Right lobe of liver (tissue), 6 donors: Measurements from ENCODE around the gene ATP5PD. TPM values are rescaled to one million over a fixed set of nuclear protein-coding genes. Genes with fewer than 3 reads are reported as not detected.
"Not testable (repeated sequence)": the region's sequence is repeated elsewhere in the genome, so short reads cannot be mapped to it uniquely, and the experiment has no call there.

Source experiments
- ATAC-seq, 4 donors: fragments of 200-7000 bp; cut with Tn5 transposase; one replicate each; pipeline ENCODE4 v1.9.1; 2020; ENCODE audit warnings: mild to moderate bottlenecking in 4 of 4, moderate library complexity in 4 of 4
- DNase-seq, 3 donors: peaks; one replicate each; pipeline ENCODE4 v3.0.0-alpha.2; 2020
- H3K27ac ChIP-seq, 3 donors: fragments of 200-600 bp; one replicate each; pipeline ENCODE4 v1.8.0; 2022
- H3K27me3 ChIP-seq, 2 donors: fragments of 200-600 bp; one replicate each; pipeline ENCODE4 v1.8.0; 2022
- H3K36me3 ChIP-seq, 4 donors: fragments of 200-600 bp; sonication (generic) in 1 of 4; one replicate each; pipeline versions ENCODE4 v1.5.1 to v1.8.0; 2017 to 2022; ENCODE audit warnings: control low read depth in 1 of 4
- H3K4me1 ChIP-seq, 4 donors: fragments of 200-600 bp; sonication (generic) in 1 of 4; one replicate each; pipeline versions ENCODE4 v1.5.1 to v1.8.0; 2017 to 2022; ENCODE audit warnings: control low read depth in 1 of 4
- H3K4me3 ChIP-seq, 3 donors: fragments of 200-600 bp; one replicate each; pipeline ENCODE4 v1.8.0; 2022
- H3K9me3 ChIP-seq, 4 donors: fragments of 200-600 bp; sonication (generic) in 1 of 4; one replicate each; pipeline versions ENCODE4 v1.5.1 to v1.8.0; 2017 to 2022; ENCODE audit warnings: control low read depth in 1 of 4
- POLR2A ChIP-seq: fragments of 450-650 bp; IDR thresholded peaks from one replicate; pipeline ENCODE4 v1.6.1; 2017; ENCODE audit warnings: antibody characterized with exemption, mild to moderate bottlenecking
- WGBS: methylation state at CpG from one replicate; pipeline ENCODE4 v1.1.6; 2018; ENCODE audit warnings: low coverage, low lambda C conversion rate; ENCODE audit not compliant: insufficient coverage; ENCODE audit errors: missing lambda C conversion rate; 5-methylcytosine and 5-hydroxymethylcytosine counted together
- intact Hi-C, 2 donors: fragments of 100-400 bp; cut with DNase I; formaldehyde crosslinking; loops; one replicate each; pipeline versions ENCODE4 v1.11.2 to v1.14.1; 2022
- total RNA-seq, 6 experiments: library from RNA; depleted of rRNA in 2 of 6; stranded (reverse); fragments of >200 nt in 2 of 6; fragmentation: NEBNext Ultra II Directional in 3 of 6; extraction: Animal tissue kit (Norgen Biotek cat#: 25700) in 3 of 6; gene quantifications; one replicate each; pipeline versions ENCODE4 v1.1.0 to v1.2.4, GENCODE V29; 2016 to 2023
- TF ChIP-seq, protein P1 (sequence below), 4 donors: fragments of 200-600 bp in 3 of 4; fragments of 450-650 bp in 1 of 4; IDR thresholded peaks; one replicate each; pipeline versions ENCODE4 v1.5.1 to v1.8.0; 2016 to 2022; ENCODE audit warnings: antibody characterized with exemption in 4 of 4, mild to moderate bottlenecking in 2 of 4
- donor health status: DM: no; HTN: yes; CAD: no.
- donor health status: DM: no; HTN: no; CAD: no.
- donor health status: DM: no; HTN: no; CAD: no.
- donor health status: DM: no; HTN: yes; CAD: no.
- donor health status: DM: no; HTN: yes; CAD: no.

The ATP5PD gene
- total RNA-seq, 6 experiments from 2014 or later: 145 to 262 (median 179) TPM

DNA sequence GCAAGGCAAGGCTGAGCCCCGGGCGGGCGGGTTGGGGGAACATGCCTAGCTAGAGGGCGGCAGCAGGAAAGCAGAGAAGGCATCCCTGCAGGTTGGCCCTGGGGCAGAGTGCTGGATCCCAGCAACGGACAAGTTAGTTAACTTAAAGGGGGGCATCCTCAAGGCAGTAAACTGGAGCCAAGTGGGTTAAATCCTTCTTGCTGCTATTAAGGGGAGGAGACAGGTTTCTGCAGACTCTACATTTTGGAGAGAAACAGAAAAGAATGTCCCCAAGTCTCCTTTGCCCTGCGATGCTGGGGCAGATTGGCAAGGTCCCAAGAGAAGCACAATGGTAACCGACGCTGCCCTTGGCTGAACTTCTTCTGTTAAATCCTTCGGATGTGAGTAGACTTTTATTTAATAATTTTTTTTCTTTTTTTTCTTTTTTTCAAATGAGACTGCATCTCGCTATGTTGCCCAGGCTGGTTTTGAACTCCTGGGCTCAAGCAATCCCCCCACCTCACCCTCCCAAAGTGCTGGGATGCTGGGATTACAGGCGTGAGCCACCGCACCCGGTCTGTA, 14.0 kb downstream of the ATP5PD start:
- peaks cover 0 to 16% (median 7%) of the 10 kb centered on the region in 4 donors for H3K4me1 ChIP-seq
- H3K9me3 ChIP-seq: no peaks in the 10 kb centered on the region
- no peaks in the 10 kb centered on the region for H3K27me3 ChIP-seq
- 21% methylated on average over 12 of the region's 13 CpGs for WGBS
- no peak for TF ChIP-seq POLR2A
- TF ChIP-seq, protein P1, sequence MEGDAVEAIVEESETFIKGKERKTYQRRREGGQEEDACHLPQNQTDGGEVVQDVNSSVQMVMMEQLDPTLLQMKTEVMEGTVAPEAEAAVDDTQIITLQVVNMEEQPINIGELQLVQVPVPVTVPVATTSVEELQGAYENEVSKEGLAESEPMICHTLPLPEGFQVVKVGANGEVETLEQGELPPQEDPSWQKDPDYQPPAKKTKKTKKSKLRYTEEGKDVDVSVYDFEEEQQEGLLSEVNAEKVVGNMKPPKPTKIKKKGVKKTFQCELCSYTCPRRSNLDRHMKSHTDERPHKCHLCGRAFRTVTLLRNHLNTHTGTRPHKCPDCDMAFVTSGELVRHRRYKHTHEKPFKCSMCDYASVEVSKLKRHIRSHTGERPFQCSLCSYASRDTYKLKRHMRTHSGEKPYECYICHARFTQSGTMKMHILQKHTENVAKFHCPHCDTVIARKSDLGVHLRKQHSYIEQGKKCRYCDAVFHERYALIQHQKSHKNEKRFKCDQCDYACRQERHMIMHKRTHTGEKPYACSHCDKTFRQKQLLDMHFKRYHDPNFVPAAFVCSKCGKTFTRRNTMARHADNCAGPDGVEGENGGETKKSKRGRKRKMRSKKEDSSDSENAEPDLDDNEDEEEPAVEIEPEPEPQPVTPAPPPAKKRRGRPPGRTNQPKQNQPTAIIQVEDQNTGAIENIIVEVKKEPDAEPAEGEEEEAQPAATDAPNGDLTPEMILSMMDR (IDR thresholded peaks at IDR 0.05): no peak
- H3K27ac ChIP-seq: no peak overlapping the region
- no peak overlapping the region for H3K4me3 ChIP-seq
- ATAC-seq (no peak), DNase-seq (peak in 1 of 3 donors; percentile 41)
- no peaks in the 10 kb centered on the region for H3K36me3 ChIP-seq
- intact Hi-C loops: no loop called here

DNA sequence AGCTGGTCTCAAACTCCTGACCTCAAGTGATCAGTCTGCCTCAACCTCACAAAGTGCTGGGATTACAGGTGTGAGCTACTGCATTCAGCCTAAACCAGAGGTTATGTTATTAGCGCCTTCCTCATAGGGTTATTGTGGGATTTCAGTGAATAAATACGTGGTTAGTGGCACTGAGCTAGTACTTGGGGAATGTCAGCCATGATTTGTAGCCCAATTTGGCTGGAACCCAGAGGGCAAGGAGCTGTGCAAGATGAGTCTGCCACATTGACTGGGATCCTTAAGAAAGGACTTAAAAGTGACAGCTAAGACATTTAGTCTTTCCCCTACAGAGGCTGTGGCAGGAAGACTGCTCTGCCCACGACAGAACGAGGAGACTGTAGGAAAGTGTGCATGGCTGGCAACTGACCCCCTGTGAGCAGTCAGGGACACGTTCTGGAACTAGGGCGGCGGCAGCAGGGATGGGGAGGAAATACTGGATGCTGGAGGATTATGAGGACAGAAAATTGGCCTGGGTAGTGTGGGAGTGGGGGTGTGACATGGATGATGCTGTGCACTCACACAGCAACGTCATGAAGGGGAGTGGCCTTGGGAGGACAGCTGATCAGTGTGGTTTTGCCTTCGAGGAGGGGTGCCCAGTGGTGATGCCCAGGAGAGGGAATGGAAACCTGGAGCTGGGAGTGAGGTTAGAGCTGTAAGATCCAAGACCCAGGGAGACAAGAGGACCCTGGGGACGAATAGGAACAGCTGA, 14.6 kb downstream of the ATP5PD start:
- WGBS: 30% methylated on average over 8 of the region's 10 CpGs
- no peaks in the 10 kb centered on the region for H3K36me3 ChIP-seq
- H3K4me1 ChIP-seq: peaks cover 0 to 16% (median 7%) of the 10 kb centered on the region in 4 donors
- intact Hi-C loops: no loop called here
- TF ChIP-seq, protein P1 (IDR thresholded peaks at IDR 0.05): no peak
- TF ChIP-seq POLR2A: no peak
- DNase-seq (peak; percentile 50 to 58 (median 56)), ATAC-seq (peak in 2 of 4 donors; percentile 1 to 2)
- H3K27ac ChIP-seq: no peak overlapping the region
- H3K4me3 ChIP-seq: no peak overlapping the region
- H3K27me3 ChIP-seq: no peaks in the 10 kb centered on the region
- no peaks in the 10 kb centered on the region for H3K9me3 ChIP-seq

DNA sequence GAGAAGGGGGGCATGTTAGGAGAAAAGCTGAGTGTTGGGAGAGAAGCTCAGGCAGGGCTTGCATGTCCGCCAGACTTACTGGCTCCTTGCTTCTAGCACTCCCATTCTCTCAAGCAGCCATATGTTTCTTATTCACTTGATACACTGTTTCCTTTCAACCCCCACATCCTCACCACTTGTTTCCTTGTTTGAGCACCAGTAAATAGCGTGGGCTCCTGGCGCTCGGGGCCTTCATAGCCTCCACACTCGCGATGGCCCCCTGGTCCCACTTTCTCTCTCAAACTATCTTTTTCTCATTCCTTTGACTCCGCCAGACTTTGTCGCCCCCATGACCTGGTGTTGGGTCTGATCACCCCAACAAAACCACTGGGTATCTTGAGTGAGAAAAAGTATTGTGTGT, 16.6 kb downstream of the ATP5PD start:
- no peaks in the 10 kb centered on the region for H3K9me3 ChIP-seq
- intact Hi-C loops: no loop called here
- H3K27me3 ChIP-seq: no peaks in the 10 kb centered on the region
- ATAC-seq (no peak), DNase-seq (no peak)
- WGBS: 78% methylated on average over 8 of the region's 8 CpGs
- TF ChIP-seq, protein P1 (IDR thresholded peaks at IDR 0.05): no peak
- no peak for TF ChIP-seq POLR2A
- H3K4me3 ChIP-seq: no peak overlapping the region
- no peaks in the 10 kb centered on the region for H3K36me3 ChIP-seq
- no peak overlapping the region for H3K27ac ChIP-seq
- H3K4me1 ChIP-seq: peaks cover 0 to 10% (median 6%) of the 10 kb centered on the region in 4 donors

DNA sequence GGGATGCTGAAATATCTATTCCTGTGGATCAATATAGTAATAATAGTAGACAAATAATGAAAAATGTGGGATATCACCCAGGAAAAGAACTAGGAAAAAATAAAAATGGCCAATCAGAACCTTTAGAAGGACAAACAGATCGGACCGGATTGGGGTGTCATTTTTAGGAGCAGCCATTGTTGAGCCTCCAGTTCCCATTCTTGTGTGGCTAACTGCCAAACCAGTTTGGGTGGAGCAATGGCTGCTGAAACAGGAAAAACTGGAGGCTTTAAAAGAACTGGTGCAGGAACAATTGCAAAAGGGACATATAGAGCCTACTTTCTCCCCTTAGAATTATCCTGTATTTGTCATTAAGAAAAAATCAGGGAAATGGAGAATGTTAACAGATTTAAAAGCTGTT, 20.1 kb downstream of the ATP5PD start:
- 65% methylated on average over 2 of the region's 2 CpGs for WGBS
- H3K4me3 ChIP-seq, H3K27ac ChIP-seq, H3K4me1 ChIP-seq, H3K9me3 ChIP-seq, H3K27me3 ChIP-seq, DNase-seq, H3K36me3 ChIP-seq, ATAC-seq, intact Hi-C loops: not testable (repeated sequence)

DNA sequence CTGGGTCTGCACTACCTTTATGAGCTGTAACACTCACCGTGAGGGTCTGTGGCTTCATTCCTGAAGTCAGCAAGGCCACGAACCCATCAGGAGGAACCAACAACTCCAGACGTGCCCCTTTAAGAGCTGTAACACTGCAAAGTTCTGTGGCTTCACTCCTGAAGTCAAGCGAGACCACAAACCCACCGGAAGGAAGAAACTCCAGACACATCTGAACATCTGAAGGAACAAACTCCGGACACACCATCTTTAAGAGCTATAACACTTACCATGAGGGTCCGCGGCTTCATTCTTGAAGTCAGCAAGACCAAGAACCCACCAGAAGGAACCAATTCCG, 21.4 kb downstream of the ATP5PD start:
- intact Hi-C loops, DNase-seq: not testable (repeated sequence)

More for the DNA sequence above, 21.4 kb downstream of the ATP5PD start:
- not testable (repeated sequence) for H3K4me3 ChIP-seq, H3K9me3 ChIP-seq, H3K27ac ChIP-seq, H3K27me3 ChIP-seq, H3K4me1 ChIP-seq, ATAC-seq
- peaks cover 0 to 15% (median 7%) of the 10 kb centered on the region in 4 donors for H3K36me3 ChIP-seq
- WGBS: 61% methylated on average over 7 of the region's 9 CpGs
